Prostate gland (tissue), 2 donors: ENCODE results near the gene CCNT2.

Source experiments
- CTCF ChIP-seq, 4 experiments: fragments of 200-600 bp in 2 of 4; fragments of 450-650 bp in 2 of 4; sonication (generic) in 2 of 4; IDR thresholded peaks; 1 replicate in 3 of 4; 2 replicates in 1 of 4; pipeline ENCODE4 v1.5.1; 2016 to 2019; ENCODE audit warnings: antibody characterized with exemption in 4 of 4, mild to moderate bottlenecking in 2 of 4, moderate library complexity in 2 of 4
- POLR2A ChIP-seq: fragments of 450-650 bp; IDR thresholded peaks from one replicate; pipeline ENCODE4 v1.6.1; 2016; ENCODE audit warnings: antibody characterized with exemption, mild to moderate bottlenecking

- TF ChIP-seq CTCF (IDR thresholded peaks at IDR 0.05) (no peak), POLR2A (no peak)
Observed at GRCh38 chr2:134899204-134899603, 19.4 kb upstream of the CCNT2 start.
